Neural progenitor cell (in vitro differentiated cells): Measurements from ENCODE around the gene GHR. TPM values are rescaled to one million over a fixed set of nuclear protein-coding genes. Genes with fewer than 3 reads are reported as not detected.

Source experiments
- DNase-seq: peaks from one replicate; pipeline ENCODE4 v3.0.0-alpha.2; 2016; ENCODE audit warnings: low spot score
- H2AFZ ChIP-seq: fragments of 200-600 bp; sonication (generic); replicated peaks from 2 replicates; pipeline ENCODE4 v1.6.1; 2016; ENCODE audit warnings: antibody characterized with exemption
- H3F3A ChIP-seq: fragments of 200-600 bp; sonication (generic); 2 replicates; pipeline ENCODE4 v1.6.1; 2016; ENCODE audit warnings: antibody characterized with exemption, low read depth
- H3K27ac ChIP-seq: fragments of 200-600 bp; sonication (generic); 2 replicates; pipeline ENCODE4 v1.5.1; 2016; ENCODE audit warnings: mild to moderate bottlenecking
- H3K27me3 ChIP-seq: fragments of 200-600 bp; sonication (generic); 2 replicates; pipeline ENCODE4 v1.6.1; 2016; ENCODE audit warnings: mild to moderate bottlenecking, moderate library complexity
- H3K36me3 ChIP-seq: fragments of 200-600 bp; sonication (generic); 2 replicates; pipeline ENCODE4 v1.5.1; 2016
- H3K4me1 ChIP-seq: fragments of 200-600 bp; sonication (generic); 2 replicates; pipeline ENCODE4 v1.6.1; 2016; ENCODE audit warnings: mixed run types
- H3K4me2 ChIP-seq: fragments of 200-600 bp; sonication (generic); 2 replicates; pipeline ENCODE4 v1.6.1; 2016
- H3K4me3 ChIP-seq: fragments of 200-600 bp; sonication (generic); 2 replicates; pipeline ENCODE4 v1.5.1; 2016
- H3K79me2 ChIP-seq: fragments of 200-600 bp; sonication (generic); 2 replicates; pipeline ENCODE4 v1.6.1; 2016; ENCODE audit warnings: low read depth
- H3K9ac ChIP-seq: fragments of 200-600 bp; sonication (generic); 2 replicates; pipeline ENCODE4 v1.6.1; 2016
- H3K9me3 ChIP-seq: fragments of 200-600 bp; sonication (generic); 2 replicates; pipeline ENCODE4 v1.5.1; 2016; ENCODE audit warnings: low read depth
- H4K20me1 ChIP-seq: fragments of 200-600 bp; sonication (generic); 2 replicates; pipeline ENCODE4 v1.6.1; 2016; ENCODE audit warnings: low read depth
- H3K27ac Mint-ChIP-seq: 3 replicates; pipeline ENCODE4 v1.8.0; 2021; ENCODE audit warnings: mixed read lengths
- H3K27me3 Mint-ChIP-seq: 2 replicates; pipeline ENCODE4 v1.8.0; 2022; ENCODE audit warnings: low read depth, mild to moderate bottlenecking, inconsistent platforms, moderate library complexity, mixed read lengths; ENCODE audit not compliant: insufficient read depth
- H3K36me3 Mint-ChIP-seq: 3 replicates; pipeline ENCODE4 v1.8.0; 2021; ENCODE audit warnings: mixed read lengths
- H3K4me1 Mint-ChIP-seq: 3 replicates; pipeline ENCODE4 v1.8.0; 2021; ENCODE audit warnings: mixed read lengths
- H3K4me3 Mint-ChIP-seq: 3 replicates; pipeline ENCODE4 v1.8.0; 2021; ENCODE audit warnings: mild to moderate bottlenecking, moderate library complexity, mixed read lengths
- H3K9me3 Mint-ChIP-seq: 3 replicates; pipeline ENCODE4 v1.8.0; 2020; ENCODE audit warnings: mixed read lengths
- CTCF ChIP-seq: fragments of 200-600 bp; sonication (generic); IDR thresholded peaks from 2 replicates; pipeline ENCODE4 v1.5.1; 2017; ENCODE audit warnings: antibody characterized with exemption, mild to moderate bottlenecking
- EZH2 ChIP-seq: fragments of 200-600 bp; sonication (generic); IDR thresholded peaks from 2 replicates; pipeline ENCODE4 v1.6.1; 2017; ENCODE audit warnings: antibody characterized with exemption, mild to moderate bottlenecking, moderate library complexity
- EZH2phosphoT487 ChIP-seq: fragments of 200-600 bp; sonication (generic); IDR thresholded peaks from 2 replicates; pipeline ENCODE4 v1.6.1; 2017; ENCODE audit warnings: antibody characterized with exemption
- total RNA-seq: library from RNA; depleted of rRNA; stranded (reverse); fragments of >200 nt; gene quantifications from 2 replicates; pipeline ENCODE4 v1.2.3, GENCODE V29; 2015; ENCODE audit warnings: low replicate concordance

GHR gene
- total RNA-seq, 1 donor from 2014 or later, result 0.07 TPM

- no peaks in the 10 kb centered on the region for H3K36me3 Mint-ChIP-seq
- Histone ChIP-seq H3K36me3 (no peaks in the 10 kb centered on the region), H2AFZ (no peak overlapping the region), H3K4me3 (no peak overlapping the region), H3K27ac (no peak overlapping the region), H4K20me1 (no peaks in the 10 kb centered on the region), H3K4me1 (no peaks in the 10 kb centered on the region), H3F3A (no peaks in the 10 kb centered on the region), H3K9ac (no peak overlapping the region), H3K4me2 (no peak overlapping the region), H3K79me2 (no peaks in the 10 kb centered on the region), H3K9me3 (no peaks in the 10 kb centered on the region), H3K27me3 (no peaks in the 10 kb centered on the region)
- no peak overlapping the region for H3K4me3 Mint-ChIP-seq
- H3K27me3 Mint-ChIP-seq, result no peaks in the 10 kb centered on the region
- TF ChIP-seq CTCF (no peak), EZH2phosphoT487 (no peak), EZH2 (no peak)
- no peak overlapping the region for H3K27ac Mint-ChIP-seq
- H3K9me3 Mint-ChIP-seq, result no peaks in the 10 kb centered on the region
- no peak for DNase-seq
- H3K4me1 Mint-ChIP-seq, result peaks cover 7% of the 10 kb centered on the region
Measured at GRCh38 chr5:42587096-42587723, 164.0 kb downstream of the GHR start.

GRCh38 chr5:42590566-42590965 lies 167.3 kb downstream of the GHR start:
- Mint-ChIP-seq H3K4me3 (no peak overlapping the region), H3K9me3 (no peaks in the 10 kb centered on the region), H3K36me3 (no peaks in the 10 kb centered on the region), H3K27ac (no peak overlapping the region), H3K4me1 (peaks cover 7% of the 10 kb centered on the region), H3K27me3 (no peaks in the 10 kb centered on the region)
- Histone ChIP-seq H3K27me3 (no peaks in the 10 kb centered on the region), H3K4me2 (no peak overlapping the region), H2AFZ (no peak overlapping the region), H3K4me1 (no peaks in the 10 kb centered on the region), H3K36me3 (no peaks in the 10 kb centered on the region), H3K79me2 (no peaks in the 10 kb centered on the region), H3K9ac (no peak overlapping the region), H3K9me3 (no peaks in the 10 kb centered on the region), H3K27ac (no peak overlapping the region), H3F3A (no peaks in the 10 kb centered on the region), H4K20me1 (no peaks in the 10 kb centered on the region), H3K4me3 (no peak overlapping the region)
- no peak for DNase-seq
- no peak for TF ChIP-seq EZH2phosphoT487
- TF ChIP-seq EZH2, result no peak
- TF ChIP-seq CTCF, result no peak

GRCh38 chr5:42591015-42591414 lies 167.8 kb downstream of the GHR start:
- Histone ChIP-seq H4K20me1 (no peaks in the 10 kb centered on the region), H3K79me2 (no peaks in the 10 kb centered on the region), H3K4me3 (no peak overlapping the region), H3K9ac (no peak overlapping the region), H3K27me3 (no peaks in the 10 kb centered on the region), H3K27ac (no peak overlapping the region), H3K9me3 (no peaks in the 10 kb centered on the region), H3K4me2 (no peak overlapping the region), H3K36me3 (no peaks in the 10 kb centered on the region), H3K4me1 (no peaks in the 10 kb centered on the region), H3F3A (no peaks in the 10 kb centered on the region), H2AFZ (no peak overlapping the region)
- Mint-ChIP-seq H3K9me3 (no peaks in the 10 kb centered on the region), H3K27ac (peak overlapping the region; percentile 9), H3K27me3 (no peaks in the 10 kb centered on the region), H3K4me3 (no peak overlapping the region), H3K4me1 (peaks cover 7% of the 10 kb centered on the region), H3K36me3 (no peaks in the 10 kb centered on the region)
- no peak for DNase-seq
- TF ChIP-seq EZH2phosphoT487 (no peak), EZH2 (no peak), CTCF (no peak)
